GM23338 (cell line): ENCODE data around the gene SLC18A2. TPM values are rescaled to one million over a fixed set of nuclear protein-coding genes. Genes with fewer than 3 reads are reported as not detected.

ENCODE experiments used
- ATAC-seq: fragments of 200-7000 bp; cut with Tn5 transposase; 3 replicates; pipeline ENCODE4 v1.9.1; 2020
- DNase-seq: peaks from one replicate; pipeline ENCODE4 v3.0.0-alpha.2; 2015; ENCODE audit warnings: low spot score
- H2AFZ ChIP-seq: fragments of 200-600 bp; sonication (generic); 2 replicates; pipeline ENCODE4 v1.8.0; 2016; ENCODE audit warnings: antibody characterized with exemption, mild to moderate bottlenecking, moderate library complexity
- H3F3A ChIP-seq: fragments of 200-600 bp; sonication (generic); replicated peaks from 2 replicates; pipeline ENCODE4 v1.8.0; 2017; ENCODE audit warnings: antibody characterized with exemption, mixed run types, low read depth
- H3K27ac ChIP-seq: fragments of 200-600 bp; sonication (generic); 2 replicates; pipeline ENCODE4 v1.6.1; 2016; ENCODE audit warnings: low read depth
- H3K27me3 ChIP-seq: fragments of 200-600 bp; sonication (generic); 2 replicates; pipeline ENCODE4 v1.8.0; 2016; ENCODE audit warnings: mild to moderate bottlenecking, mixed run types, moderate library complexity; ENCODE audit not compliant: insufficient read depth
- H3K36me3 ChIP-seq: fragments of 200-600 bp; sonication (generic); 2 replicates; pipeline ENCODE4 v1.8.0; 2016; ENCODE audit warnings: mild to moderate bottlenecking; ENCODE audit not compliant: insufficient read depth
- H3K4me1 ChIP-seq: fragments of 200-600 bp; sonication (generic); 2 replicates; pipeline ENCODE4 v1.8.0; 2016; ENCODE audit warnings: mild to moderate bottlenecking, moderate library complexity; ENCODE audit not compliant: insufficient read depth
- H3K4me2 ChIP-seq: fragments of 200-600 bp; sonication (generic); 2 replicates; pipeline ENCODE4 v1.7.1; 2017; ENCODE audit warnings: mixed run types
- H3K4me3 ChIP-seq: fragments of 200-600 bp; sonication (generic); 2 replicates; pipeline ENCODE4 v1.6.1; 2016; ENCODE audit warnings: mixed run types
- H3K79me2 ChIP-seq: fragments of 200-600 bp; sonication (generic); replicated peaks from 2 replicates; pipeline ENCODE4 v1.8.0; 2017; ENCODE audit warnings: mild to moderate bottlenecking; ENCODE audit not compliant: insufficient read depth
- H3K9me2 ChIP-seq: fragments of 200-600 bp; sonication (generic); 2 replicates; pipeline ENCODE4 v1.8.0; 2017; ENCODE audit not compliant: insufficient read depth
- H4K20me1 ChIP-seq: fragments of 200-600 bp; sonication (generic); replicated peaks from 2 replicates; pipeline ENCODE4 v1.8.0; 2017; ENCODE audit warnings: mild to moderate bottlenecking; ENCODE audit not compliant: insufficient read depth
- H3K27ac Mint-ChIP-seq: 2 replicates; pipeline ENCODE4 v1.8.0; 2020; ENCODE audit warnings: inconsistent platforms, mild to moderate bottlenecking, moderate library complexity, mixed read lengths
- H3K27me3 Mint-ChIP-seq: 3 replicates; pipeline ENCODE4 v1.8.0; 2022; ENCODE audit warnings: low read depth, mild to moderate bottlenecking, moderate library complexity, mixed read lengths, inconsistent platforms; ENCODE audit not compliant: insufficient read depth, poor library complexity
- H3K36me3 Mint-ChIP-seq: 3 replicates; pipeline ENCODE4 v1.8.0; 2021; ENCODE audit warnings: low read depth, mild to moderate bottlenecking, inconsistent platforms, moderate library complexity, mixed read lengths
- H3K4me1 Mint-ChIP-seq: 3 replicates; pipeline ENCODE4 v1.8.0; 2020; ENCODE audit warnings: mild to moderate bottlenecking, inconsistent platforms, mixed read lengths
- H3K4me3 Mint-ChIP-seq: 3 replicates; pipeline ENCODE4 v1.8.0; 2021; ENCODE audit warnings: moderate library complexity, mild to moderate bottlenecking, inconsistent platforms, mixed read lengths
- H3K9me3 Mint-ChIP-seq: 3 replicates; pipeline ENCODE4 v1.8.0; 2020; ENCODE audit warnings: moderate library complexity, mild to moderate bottlenecking, inconsistent platforms, mixed read lengths
- CREB1 ChIP-seq: fragments of 250-450 bp; sonication (Bioruptor Pico); IDR thresholded peaks from 2 replicates; pipeline ENCODE4 v1.5.0; 2020; ENCODE audit warnings: low read depth, mild to moderate bottlenecking, moderate library complexity
- CTCF ChIP-seq, 2 experiments: fragments of 200-600 bp in 1 of 2; sonication (generic) in 1 of 2; conservative IDR thresholded peaks; 2 replicates each; pipeline versions ENCODE4 v1.5.1 to v1.6.1; 2016 to 2017; ENCODE audit warnings: antibody characterized with exemption in 2 of 2, low read depth in 2 of 2, mild to moderate bottlenecking in 2 of 2, moderate library complexity in 1 of 2
- EZH2 ChIP-seq: fragments of 200-600 bp; sonication (generic); IDR thresholded peaks from one replicate; pipeline ENCODE4 v1.8.0; 2017; ENCODE audit warnings: antibody characterized with exemption, mild to moderate bottlenecking, low read depth; ENCODE audit not compliant: unreplicated experiment
- EZH2phosphoT487 ChIP-seq: fragments of 200-600 bp; sonication (generic); IDR thresholded peaks from one replicate; pipeline ENCODE4 v1.8.1; 2018; ENCODE audit warnings: antibody characterized with exemption; ENCODE audit not compliant: unreplicated experiment
- NANOG ChIP-seq: IDR thresholded peaks from 2 replicates; pipeline ENCODE4 v1.6.1; 2016; ENCODE audit warnings: antibody characterized with exemption, borderline replicate concordance
- POLR2AphosphoS5 ChIP-seq: IDR thresholded peaks from 2 replicates; pipeline ENCODE4 v1.6.1; 2016; ENCODE audit warnings: antibody characterized with exemption, low read depth
- STAT1 ChIP-seq: IDR thresholded peaks from one replicate; pipeline ENCODE4 v1.6.1; 2016; ENCODE audit warnings: antibody characterized with exemption; ENCODE audit not compliant: unreplicated experiment
- ZNF114 ChIP-seq: fragments of 250-450 bp; sonication (Bioruptor Pico); IDR thresholded peaks from 2 replicates; pipeline ENCODE4 v1.5.0; 2020; ENCODE audit warnings: mild to moderate bottlenecking, moderate library complexity
- ZNF331 ChIP-seq: fragments of 250-450 bp; sonication (Bioruptor Pico); IDR thresholded peaks from 2 replicates; pipeline ENCODE4 v1.5.0; 2020; ENCODE audit warnings: low read depth, mild to moderate bottlenecking, moderate library complexity
- polyA plus RNA-seq: library from polyadenylated mRNA; unstranded; fragments of >200 nt; fragmentation: Nextera tagmentation; extraction: Ambion mirVana; gene quantifications from 2 replicates; pipeline ENCODE4 v1.2.1, GENCODE V29; 2016
- total RNA-seq: library from RNA; depleted of rRNA; stranded (reverse); fragments of >200 nt; shearing (Covaris generic); gene quantifications from 2 replicates; pipeline ENCODE4 v1.2.3, GENCODE V29; 2014
- TF ChIP-seq, protein P1 (sequence below): IDR thresholded peaks from 2 replicates; pipeline ENCODE4 v1.6.1; 2016; ENCODE audit warnings: antibody characterized with exemption
- TF ChIP-seq, protein P2 (sequence below): IDR thresholded peaks from one replicate; pipeline ENCODE4 v1.6.1; 2018; ENCODE audit warnings: antibody characterized with exemption; ENCODE audit not compliant: unreplicated experiment

SLC18A2 gene
- total and polyA plus RNA-seq, 2 experiments from 2014 or later: 4.3 to 8.7 TPM

DNA sequence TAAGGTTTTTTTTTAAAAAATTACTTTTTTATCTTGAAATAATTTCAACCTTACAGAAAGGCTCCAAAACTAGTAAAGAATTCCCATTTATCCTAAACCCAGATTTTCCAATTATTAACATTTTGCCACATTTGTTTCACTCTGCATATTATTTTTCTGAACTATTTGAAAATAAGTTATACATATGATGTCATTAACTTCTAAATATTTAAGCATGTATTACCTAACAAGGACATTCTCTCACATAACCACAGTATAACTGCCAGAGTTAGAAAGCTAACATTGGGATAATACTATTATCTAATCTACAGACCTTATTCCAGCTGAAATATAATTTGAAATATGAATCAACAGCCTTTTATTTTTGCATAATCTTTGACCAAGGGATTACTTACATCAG, 65.8 kb downstream of the SLC18A2 start:
- H3K4me1 Mint-ChIP-seq: peaks cover 2% of the 10 kb centered on the region; the same call in 1 of the 3 replicates
- H3K36me3 ChIP-seq: no peaks in the 10 kb centered on the region
- H2AFZ ChIP-seq: no peak overlapping the region
- H3K4me3 ChIP-seq: no peak overlapping the region
- H3K27ac ChIP-seq: no peak overlapping the region
- no peak overlapping the region for H3K4me3 Mint-ChIP-seq
- peaks cover 4% of the 10 kb centered on the region for H3K27me3 Mint-ChIP-seq
- no peaks in the 10 kb centered on the region for H4K20me1 ChIP-seq
- TF ChIP-seq, protein P1, sequence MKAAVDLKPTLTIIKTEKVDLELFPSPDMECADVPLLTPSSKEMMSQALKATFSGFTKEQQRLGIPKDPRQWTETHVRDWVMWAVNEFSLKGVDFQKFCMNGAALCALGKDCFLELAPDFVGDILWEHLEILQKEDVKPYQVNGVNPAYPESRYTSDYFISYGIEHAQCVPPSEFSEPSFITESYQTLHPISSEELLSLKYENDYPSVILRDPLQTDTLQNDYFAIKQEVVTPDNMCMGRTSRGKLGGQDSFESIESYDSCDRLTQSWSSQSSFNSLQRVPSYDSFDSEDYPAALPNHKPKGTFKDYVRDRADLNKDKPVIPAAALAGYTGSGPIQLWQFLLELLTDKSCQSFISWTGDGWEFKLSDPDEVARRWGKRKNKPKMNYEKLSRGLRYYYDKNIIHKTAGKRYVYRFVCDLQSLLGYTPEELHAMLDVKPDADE: no peak
- no peak for TF ChIP-seq ZNF114 (CRISPR knock-in tag)
- no peak overlapping the region for H3K27ac Mint-ChIP-seq
- H3F3A ChIP-seq: no peaks in the 10 kb centered on the region
- H3K27me3 ChIP-seq: no peaks in the 10 kb centered on the region
- H3K4me2 ChIP-seq: no peak overlapping the region
- peaks cover 37% of the 10 kb centered on the region for H3K36me3 Mint-ChIP-seq
- H3K4me1 ChIP-seq: no peaks in the 10 kb centered on the region
- 0 out of 2 replicates have a peak, but pooled peaks cover 3% of the 10 kb centered on the region for H3K79me2 ChIP-seq
- peaks cover 26% of the 10 kb centered on the region for H3K9me3 Mint-ChIP-seq
- ATAC-seq: no peak
- DNase-seq: no peak
- H3K9me2 ChIP-seq: no peaks in the 10 kb centered on the region

- Histone ChIP-seq H3K4me2 (no peak overlapping the region), H3F3A (no peaks in the 10 kb centered on the region), H3K4me3 (no peak overlapping the region), H3K27me3 (no peaks in the 10 kb centered on the region), H3K4me1 (no peaks in the 10 kb centered on the region), H3K9me2 (no peaks in the 10 kb centered on the region), H2AFZ (no peak overlapping the region), H3K27ac (no peak overlapping the region), H4K20me1 (no peaks in the 10 kb centered on the region; the same call in 1 of the 2 replicates), H3K36me3 (no peaks in the 10 kb centered on the region), H3K79me2 (no peaks in the 10 kb centered on the region)
- Mint-ChIP-seq H3K27me3 (no peaks in the 10 kb centered on the region), H3K27ac (no peak overlapping the region), H3K4me1 (peaks cover 2% of the 10 kb centered on the region; the same call in 1 of the 3 replicates), H3K4me3 (no peak overlapping the region), H3K36me3 (no peaks in the 10 kb centered on the region; the same call in 1 of the 3 replicates), H3K9me3 (no peaks in the 10 kb centered on the region)
- ATAC-seq (no peak), DNase-seq (no peak)
- TF ChIP-seq NANOG (no peak), EZH2 (no peak), POLR2AphosphoS5 (no peak), STAT1 (no peak), CREB1 (no peak), EZH2phosphoT487 (no peak), ZNF114 (CRISPR knock-in tag) (no peak), ZNF331 (no peak), CTCF (conservative IDR thresholded peaks at IDR 0.05; ENCODE audit: low read depth in 2 of 2) (no peak)
- TF ChIP-seq, protein P2, sequence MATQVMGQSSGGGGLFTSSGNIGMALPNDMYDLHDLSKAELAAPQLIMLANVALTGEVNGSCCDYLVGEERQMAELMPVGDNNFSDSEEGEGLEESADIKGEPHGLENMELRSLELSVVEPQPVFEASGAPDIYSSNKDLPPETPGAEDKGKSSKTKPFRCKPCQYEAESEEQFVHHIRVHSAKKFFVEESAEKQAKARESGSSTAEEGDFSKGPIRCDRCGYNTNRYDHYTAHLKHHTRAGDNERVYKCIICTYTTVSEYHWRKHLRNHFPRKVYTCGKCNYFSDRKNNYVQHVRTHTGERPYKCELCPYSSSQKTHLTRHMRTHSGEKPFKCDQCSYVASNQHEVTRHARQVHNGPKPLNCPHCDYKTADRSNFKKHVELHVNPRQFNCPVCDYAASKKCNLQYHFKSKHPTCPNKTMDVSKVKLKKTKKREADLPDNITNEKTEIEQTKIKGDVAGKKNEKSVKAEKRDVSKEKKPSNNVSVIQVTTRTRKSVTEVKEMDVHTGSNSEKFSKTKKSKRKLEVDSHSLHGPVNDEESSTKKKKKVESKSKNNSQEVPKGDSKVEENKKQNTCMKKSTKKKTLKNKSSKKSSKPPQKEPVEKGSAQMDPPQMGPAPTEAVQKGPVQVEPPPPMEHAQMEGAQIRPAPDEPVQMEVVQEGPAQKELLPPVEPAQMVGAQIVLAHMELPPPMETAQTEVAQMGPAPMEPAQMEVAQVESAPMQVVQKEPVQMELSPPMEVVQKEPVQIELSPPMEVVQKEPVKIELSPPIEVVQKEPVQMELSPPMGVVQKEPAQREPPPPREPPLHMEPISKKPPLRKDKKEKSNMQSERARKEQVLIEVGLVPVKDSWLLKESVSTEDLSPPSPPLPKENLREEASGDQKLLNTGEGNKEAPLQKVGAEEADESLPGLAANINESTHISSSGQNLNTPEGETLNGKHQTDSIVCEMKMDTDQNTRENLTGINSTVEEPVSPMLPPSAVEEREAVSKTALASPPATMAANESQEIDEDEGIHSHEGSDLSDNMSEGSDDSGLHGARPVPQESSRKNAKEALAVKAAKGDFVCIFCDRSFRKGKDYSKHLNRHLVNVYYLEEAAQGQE: no peak
- TF ChIP-seq, protein P1: no peak
Observed at GRCh38 chr10:117311261-117311660, 70.3 kb downstream of the SLC18A2 start.
